Neural crest cell (in vitro differentiated cells): ENCODE data around the gene SLC22A3. TPM values are rescaled to one million over a fixed set of nuclear protein-coding genes. Genes with fewer than 3 reads are reported as not detected.

Source experiments
- DNase-seq: peaks from one replicate; pipeline ENCODE4 v3.0.0; 2021; ENCODE audit warnings: low read depth, mixed read lengths, low spot score
- H3K27ac Mint-ChIP-seq: one replicate; pipeline ENCODE4 v1.8.0; 2021; ENCODE audit warnings: mild to moderate bottlenecking, mixed read lengths; ENCODE audit not compliant: unreplicated experiment
- H3K27me3 Mint-ChIP-seq: 2 replicates; pipeline ENCODE4 v1.8.0; 2021; ENCODE audit warnings: low read depth, mild to moderate bottlenecking, mixed read lengths
- H3K36me3 Mint-ChIP-seq: 2 replicates; pipeline ENCODE4 v1.8.0; 2021; ENCODE audit warnings: low read depth, mild to moderate bottlenecking, mixed read lengths
- H3K4me1 Mint-ChIP-seq: 2 replicates; pipeline ENCODE4 v1.8.0; 2021; ENCODE audit warnings: mixed read lengths
- H3K4me3 Mint-ChIP-seq: one replicate; pipeline ENCODE4 v1.8.0; 2021; ENCODE audit warnings: mild to moderate bottlenecking, mixed read lengths
- H3K9me3 Mint-ChIP-seq: 2 replicates; pipeline ENCODE4 v1.8.0; 2021; ENCODE audit warnings: mixed read lengths
- total RNA-seq: library from RNA; stranded (reverse); gene quantifications from 2 replicates; pipeline ENCODE4 v1.2.1, GENCODE V29; 2021
- TF ChIP-seq, protein P1 (sequence below): fragments of 200-600 bp; sonication (generic); conservative IDR thresholded peaks from 2 replicates; pipeline ENCODE4 v1.5.0; 2021; ENCODE audit warnings: antibody characterized with exemption, mild to moderate bottlenecking

The SLC22A3 gene
- total RNA-seq, 1 donor from 2014 or later: 0.12 TPM

DNA sequence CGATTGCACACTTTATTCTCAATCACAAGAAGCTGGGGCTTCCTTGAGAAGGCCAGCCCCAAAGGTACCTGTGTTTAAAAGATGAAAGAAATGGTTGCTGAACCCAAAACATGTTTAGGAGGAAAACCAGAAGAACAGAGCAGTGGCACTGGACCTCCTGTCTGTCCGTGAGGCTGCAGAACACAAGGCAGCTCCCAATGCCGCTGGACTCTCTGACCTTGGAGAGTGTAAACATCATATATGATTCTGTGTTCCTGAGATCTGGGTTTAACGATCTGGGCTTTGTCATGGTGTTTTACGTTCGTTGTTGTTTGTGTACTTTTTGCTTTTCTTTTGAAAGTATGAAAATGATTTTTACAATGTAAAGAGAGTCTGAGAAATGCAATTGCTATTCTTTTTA lies 106.1 kb downstream of the SLC22A3 start:
- Mint-ChIP-seq H3K36me3 (no peaks in the 10 kb centered on the region), H3K27ac (no peak overlapping the region), H3K4me3 (no peak overlapping the region), H3K9me3 (peaks cover 3% of the 10 kb centered on the region), H3K27me3 (no peaks in the 10 kb centered on the region), H3K4me1 (no peaks in the 10 kb centered on the region)
- DNase-seq: no peak
- TF ChIP-seq, protein P1, sequence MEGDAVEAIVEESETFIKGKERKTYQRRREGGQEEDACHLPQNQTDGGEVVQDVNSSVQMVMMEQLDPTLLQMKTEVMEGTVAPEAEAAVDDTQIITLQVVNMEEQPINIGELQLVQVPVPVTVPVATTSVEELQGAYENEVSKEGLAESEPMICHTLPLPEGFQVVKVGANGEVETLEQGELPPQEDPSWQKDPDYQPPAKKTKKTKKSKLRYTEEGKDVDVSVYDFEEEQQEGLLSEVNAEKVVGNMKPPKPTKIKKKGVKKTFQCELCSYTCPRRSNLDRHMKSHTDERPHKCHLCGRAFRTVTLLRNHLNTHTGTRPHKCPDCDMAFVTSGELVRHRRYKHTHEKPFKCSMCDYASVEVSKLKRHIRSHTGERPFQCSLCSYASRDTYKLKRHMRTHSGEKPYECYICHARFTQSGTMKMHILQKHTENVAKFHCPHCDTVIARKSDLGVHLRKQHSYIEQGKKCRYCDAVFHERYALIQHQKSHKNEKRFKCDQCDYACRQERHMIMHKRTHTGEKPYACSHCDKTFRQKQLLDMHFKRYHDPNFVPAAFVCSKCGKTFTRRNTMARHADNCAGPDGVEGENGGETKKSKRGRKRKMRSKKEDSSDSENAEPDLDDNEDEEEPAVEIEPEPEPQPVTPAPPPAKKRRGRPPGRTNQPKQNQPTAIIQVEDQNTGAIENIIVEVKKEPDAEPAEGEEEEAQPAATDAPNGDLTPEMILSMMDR: no peak

DNA sequence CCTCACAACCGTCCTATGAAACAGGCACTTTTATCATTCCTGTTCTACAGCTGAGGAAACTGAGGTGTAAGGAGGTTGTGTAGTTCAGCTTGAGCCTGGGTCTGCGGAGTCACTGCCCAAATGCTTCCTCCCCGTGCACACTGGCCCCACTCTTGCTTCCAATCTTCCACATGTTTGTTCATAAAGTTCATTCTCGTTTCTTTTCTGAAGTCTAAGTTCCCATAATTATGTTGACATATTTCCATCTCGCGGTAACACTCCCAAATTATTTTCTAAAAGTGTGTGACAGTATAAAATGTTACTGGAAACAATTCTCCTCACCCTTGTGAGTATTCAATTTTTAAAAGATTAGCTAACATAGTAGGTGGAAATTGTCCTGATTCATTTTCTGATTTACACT lies 106.9 kb downstream of the SLC22A3 start:
- Mint-ChIP-seq H3K4me3 (no peak overlapping the region), H3K9me3 (no peaks in the 10 kb centered on the region), H3K4me1 (no peaks in the 10 kb centered on the region), H3K27me3 (no peaks in the 10 kb centered on the region), H3K27ac (no peak overlapping the region), H3K36me3 (no peaks in the 10 kb centered on the region)
- TF ChIP-seq, protein P1: no peak
- DNase-seq: no peak

DNA sequence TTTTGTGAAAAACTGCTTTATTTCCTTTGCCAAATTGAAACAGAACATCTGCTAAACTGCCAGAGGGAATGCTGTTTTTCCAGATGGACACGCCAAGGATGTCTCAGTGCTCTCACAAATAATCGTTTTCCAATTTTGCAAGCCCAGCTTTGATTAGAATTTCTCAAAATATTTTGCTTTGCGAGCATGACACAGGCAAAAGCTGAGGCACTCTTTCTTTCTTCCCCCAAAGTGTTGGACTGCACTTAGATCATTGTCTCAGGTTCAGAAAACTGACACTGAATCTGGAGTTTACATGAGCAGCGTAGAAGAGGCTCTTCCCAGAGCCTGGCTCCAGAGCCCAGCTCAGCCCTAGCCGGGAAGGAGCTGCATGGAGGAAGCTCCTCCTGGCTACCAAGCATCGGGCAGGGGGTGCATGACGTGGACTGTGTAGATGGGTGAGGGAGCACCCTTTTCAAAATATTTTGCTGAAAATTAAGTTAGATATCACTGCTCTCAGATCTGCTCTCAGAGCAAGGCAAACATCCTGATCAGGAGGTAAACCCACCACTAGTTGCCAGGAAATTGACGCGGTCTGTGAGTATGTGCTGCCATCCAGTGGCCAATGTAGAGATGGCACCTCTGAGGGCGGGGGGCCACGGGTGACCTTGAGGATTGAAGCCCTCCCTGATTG lies 107.5 kb downstream of the SLC22A3 start:
- H3K9me3 Mint-ChIP-seq: no peaks in the 10 kb centered on the region
- H3K4me1 Mint-ChIP-seq: no peaks in the 10 kb centered on the region
- H3K27me3 Mint-ChIP-seq: no peaks in the 10 kb centered on the region
- TF ChIP-seq, protein P1: peak; percentile 99
- DNase-seq: peak; percentile 81
- no peak overlapping the region for H3K27ac Mint-ChIP-seq
- H3K36me3 Mint-ChIP-seq: no peaks in the 10 kb centered on the region
- H3K4me3 Mint-ChIP-seq: no peak overlapping the region

DNA sequence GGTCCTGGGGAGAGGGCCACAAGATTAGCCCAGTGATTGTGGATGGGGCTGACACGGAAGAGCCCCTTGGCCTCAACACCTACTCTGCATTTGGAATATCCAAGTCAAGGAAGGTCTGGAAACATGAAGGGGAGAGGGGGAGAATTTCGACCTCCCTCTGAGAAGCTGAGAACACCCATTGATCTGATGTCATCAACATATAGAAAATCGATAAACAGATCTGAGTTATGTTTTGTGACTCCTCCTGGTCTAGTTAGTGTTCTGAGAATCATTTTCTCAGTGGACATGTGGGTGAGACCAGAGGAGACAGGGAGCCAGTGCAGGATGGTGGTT lies 108.0 kb downstream of the SLC22A3 start:
- TF ChIP-seq, protein P1: no peak
- DNase-seq: no peak
- Mint-ChIP-seq H3K9me3 (no peaks in the 10 kb centered on the region), H3K27me3 (no peaks in the 10 kb centered on the region), H3K4me1 (no peaks in the 10 kb centered on the region), H3K36me3 (no peaks in the 10 kb centered on the region), H3K27ac (no peak overlapping the region), H3K4me3 (no peak overlapping the region)

DNA sequence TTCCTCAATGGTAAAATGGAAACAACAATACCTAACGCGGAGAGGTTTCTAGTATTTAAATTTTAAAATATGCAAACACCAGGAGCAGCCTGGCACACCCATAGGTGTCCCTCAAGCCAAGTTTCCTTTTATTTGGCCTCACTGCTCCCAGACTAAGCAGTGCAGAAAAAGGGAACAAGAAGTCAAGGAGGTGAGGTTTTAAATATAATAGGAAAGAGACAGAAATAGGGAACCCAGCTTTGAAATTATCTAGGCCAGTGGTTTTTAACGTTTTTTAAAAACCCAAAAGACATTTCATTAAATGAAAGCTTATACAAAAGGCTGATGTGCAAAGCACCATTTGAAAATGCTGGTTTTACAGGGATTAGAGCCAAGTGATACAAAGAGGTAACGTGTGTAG lies 109.6 kb downstream of the SLC22A3 start:
- Mint-ChIP-seq H3K4me3 (no peak overlapping the region), H3K4me1 (no peaks in the 10 kb centered on the region), H3K36me3 (no peaks in the 10 kb centered on the region), H3K27ac (no peak overlapping the region), H3K27me3 (no peaks in the 10 kb centered on the region), H3K9me3 (no peaks in the 10 kb centered on the region)
- TF ChIP-seq, protein P1: no peak
- no peak for DNase-seq

DNA sequence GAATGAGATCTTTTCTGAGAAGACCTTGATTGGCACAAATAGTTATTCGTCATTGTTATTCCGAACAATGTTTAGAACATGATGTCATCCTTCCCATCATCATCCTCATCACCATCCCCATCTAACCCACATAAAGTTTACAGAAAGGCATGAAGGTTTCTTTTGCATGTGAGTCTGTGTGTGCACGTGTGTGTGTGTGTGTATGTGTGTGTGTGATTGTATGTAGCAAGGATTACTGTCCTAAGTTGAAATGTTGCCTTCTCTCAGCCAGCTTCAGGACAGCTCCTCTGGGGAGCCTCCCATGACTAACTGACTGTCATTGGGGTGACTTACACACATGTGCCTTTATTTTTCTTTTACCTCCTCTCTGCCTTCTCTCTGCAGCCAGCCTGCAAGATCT lies 113.5 kb downstream of the SLC22A3 start:
- Mint-ChIP-seq H3K9me3 (no peaks in the 10 kb centered on the region), H3K27me3 (no peaks in the 10 kb centered on the region), H3K4me3 (no peak overlapping the region), H3K36me3 (peaks cover under 1% of the 10 kb centered on the region), H3K27ac (no peak overlapping the region), H3K4me1 (no peaks in the 10 kb centered on the region)
- TF ChIP-seq, protein P1: no peak
- no peak for DNase-seq
